NCI-H1436 treated with DMSO at 0.1 percent for 48 hours (cell line): Measurements from ENCODE around the gene TNNT2.
A peak's percentile ranks its signal among the peaks of the same experiment; 100 is the strongest.

Experiments used
- DNase-seq: peaks from one replicate; lab custom pipeline; 2025; lab: John Stamatoyannopoulos, UW

TNNT2 gene

DNA sequence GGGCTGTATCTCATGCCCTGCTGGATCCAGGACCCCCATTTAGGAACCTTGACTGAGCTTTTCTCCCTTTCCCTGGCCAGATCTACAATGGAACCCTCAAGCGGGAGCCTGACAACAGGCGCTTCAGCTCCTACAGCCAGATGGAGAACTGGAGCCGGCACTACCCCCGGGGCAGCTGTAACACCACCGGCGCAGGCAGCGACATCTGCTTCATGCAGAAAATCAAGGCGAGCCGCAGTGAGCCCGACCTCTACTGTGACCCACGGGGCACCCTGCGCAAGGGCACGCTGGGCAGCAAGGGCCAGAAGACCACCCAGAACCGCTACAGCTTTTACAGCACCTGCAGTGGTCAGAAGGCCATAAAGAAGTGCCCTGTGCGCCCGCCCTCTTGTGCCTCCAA, 64.4 kb downstream of the TNNT2 start:
- DNase-seq = no peak

DNA sequence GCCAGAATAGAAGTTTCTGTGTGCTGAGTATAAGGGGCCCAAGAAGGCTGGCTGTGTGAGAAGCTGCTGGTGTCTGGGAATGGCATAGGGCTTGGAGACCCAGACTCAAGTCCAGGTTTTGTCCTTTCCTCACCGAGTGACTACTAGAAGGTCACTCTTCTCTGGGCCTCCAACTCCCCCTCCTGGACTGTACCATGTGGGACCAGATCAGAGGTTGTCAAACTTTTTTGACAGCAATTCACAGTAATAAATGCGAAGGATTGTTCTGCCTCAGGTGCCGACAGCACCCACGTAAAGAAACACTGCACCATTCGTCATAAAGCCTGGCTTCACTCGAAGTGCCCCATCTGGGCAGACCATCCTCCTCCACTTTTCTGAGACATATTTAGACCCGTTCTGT, 65.2 kb downstream of the TNNT2 start:
- DNase-seq = no peak

DNA sequence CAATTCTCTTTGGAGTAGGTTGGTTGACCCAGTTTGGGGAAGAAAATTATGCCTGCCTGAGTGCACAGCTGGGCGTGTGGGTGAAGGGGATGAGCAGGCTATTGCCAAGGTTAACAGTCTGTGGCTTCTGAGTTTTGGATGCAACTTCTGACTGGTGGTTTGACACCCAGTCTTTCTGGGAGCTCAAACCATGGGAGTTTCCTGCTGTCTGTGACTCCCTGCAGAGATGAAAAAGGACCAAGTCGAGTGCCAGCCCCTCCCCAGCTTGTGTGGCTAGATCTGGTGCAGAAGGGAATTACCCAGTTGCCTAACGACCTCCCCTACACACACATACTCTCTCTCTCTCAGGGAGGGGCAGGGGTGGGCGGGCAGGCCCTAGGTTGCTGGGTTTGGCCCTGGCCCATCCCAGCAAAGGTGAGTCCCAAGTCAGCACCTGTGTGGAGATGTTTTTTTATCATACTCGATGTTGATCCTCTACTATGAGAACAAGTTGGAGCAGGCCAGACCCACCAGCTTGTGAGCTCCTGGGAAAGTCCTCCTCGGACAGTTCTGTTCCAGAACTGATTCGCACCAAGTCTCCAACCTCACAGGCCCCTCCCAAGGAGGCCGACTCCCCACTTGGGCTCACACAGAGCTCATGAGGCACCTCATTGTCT, 66.0 kb downstream of the TNNT2 start:
- no peak for DNase-seq

DNA sequence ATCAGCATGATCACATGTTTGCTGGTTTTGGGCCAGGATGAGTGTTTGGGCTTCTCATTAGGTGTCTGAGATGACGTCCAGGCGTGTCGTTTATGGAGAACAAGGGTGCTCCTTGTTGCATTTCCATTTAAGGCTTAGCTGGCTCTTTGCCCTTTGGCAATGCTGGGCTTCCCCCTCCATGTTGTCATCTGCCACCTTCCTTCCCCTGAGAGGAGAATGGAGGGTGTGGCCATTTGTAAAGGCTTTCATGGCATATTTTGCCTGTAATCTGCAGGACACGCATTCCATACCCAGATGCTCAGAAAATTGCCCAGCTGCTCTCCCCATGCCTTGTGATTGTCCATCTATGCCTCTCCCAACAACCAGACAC, 66.5 kb downstream of the TNNT2 start:
- no peak for DNase-seq

DNA sequence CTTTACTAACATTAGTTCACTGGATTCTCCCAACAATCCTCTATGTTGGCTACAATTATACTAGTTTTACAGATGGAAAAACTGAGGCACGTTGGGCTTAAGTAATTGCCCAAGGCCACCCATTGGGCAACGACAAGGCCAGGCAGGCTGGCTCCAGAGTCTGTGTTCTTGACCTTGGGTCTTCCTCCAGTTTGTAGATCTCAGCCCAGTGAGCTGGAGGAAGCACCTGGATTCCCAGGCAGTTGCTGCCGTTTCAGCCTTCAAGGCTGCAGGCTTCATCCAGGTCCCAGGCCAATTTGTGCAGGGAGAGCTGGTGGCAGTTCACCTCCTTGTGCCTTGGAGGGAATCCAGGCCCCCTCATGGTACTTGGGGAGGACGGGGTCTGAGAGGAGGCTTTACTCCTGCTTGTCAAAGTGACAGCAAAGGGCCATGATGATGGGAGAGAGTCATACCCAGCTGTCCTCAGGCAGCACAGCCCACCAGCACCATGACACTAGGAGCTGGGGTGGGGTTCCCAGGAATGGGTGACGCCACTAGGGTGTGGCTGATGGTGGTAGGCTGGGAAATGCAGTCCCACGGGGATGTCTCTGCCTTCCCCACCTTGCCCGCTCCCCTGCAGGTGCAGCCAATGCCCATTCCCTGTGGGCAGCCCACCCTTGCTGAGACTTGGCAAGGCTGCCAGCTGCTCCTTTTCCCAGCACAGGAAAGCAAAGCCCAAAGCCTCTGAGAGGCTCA, 67.1 kb downstream of the TNNT2 start:
- no peak for DNase-seq

DNA sequence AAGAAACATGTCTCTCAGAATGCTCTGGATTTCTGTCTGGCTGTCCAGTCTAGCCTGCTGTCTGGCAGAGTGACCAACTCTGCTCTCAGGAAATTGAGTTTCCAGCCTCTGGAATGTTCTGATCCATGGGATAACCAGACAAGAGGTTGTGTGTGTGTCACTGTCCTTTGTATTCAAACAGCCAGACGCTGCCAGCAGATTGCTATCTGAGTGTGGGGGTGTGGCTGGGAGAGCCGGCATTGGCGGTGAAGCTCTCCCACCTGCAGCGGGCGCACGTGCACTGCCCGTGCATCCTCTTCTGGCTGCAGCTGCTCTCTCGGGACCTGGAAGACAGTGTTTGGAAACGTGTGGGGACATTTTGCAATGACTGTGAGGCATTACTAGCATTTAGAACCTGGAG, 68.1 kb downstream of the TNNT2 start:
- DNase-seq = peak; percentile 65
